ENCODE measurements around the gene AQP5. TPM values are rescaled to one million over a fixed set of nuclear protein-coding genes. Genes with fewer than 3 reads are reported as not detected.

The AQP5 gene
- total RNA-seq, 2 experiments from 2014 or later: not detected

DNA sequence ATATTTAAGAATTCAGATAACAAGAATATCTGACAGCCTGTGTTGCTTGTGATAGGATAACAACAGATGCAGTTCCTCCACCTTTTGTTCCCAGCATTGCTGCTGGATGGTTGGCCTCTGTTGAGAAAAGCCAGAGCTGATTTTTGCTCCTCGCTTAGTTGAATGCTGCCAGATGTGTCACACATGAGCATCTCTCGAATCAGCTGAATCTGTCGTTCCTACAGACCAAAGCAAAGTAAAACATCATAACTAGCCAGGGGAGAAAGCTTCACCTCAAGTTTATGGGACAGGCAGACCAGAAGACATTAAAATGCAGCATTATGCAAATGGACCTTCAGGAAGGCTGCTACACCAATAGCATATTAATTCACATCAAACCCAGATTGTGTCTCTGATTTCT lies 43.5 kb downstream of the AQP5 start:
- H3K79me2 ChIP-seq (ENCODE audit: insufficient read depth, low read depth, low read length): peaks cover 46% of the 10 kb centered on the region; the same call in 1 of the 2 replicates
- H3K4me3 ChIP-seq (ENCODE audit: low read depth, low read length, poor library complexity, severe bottlenecking): no peak overlapping the region
- BruUV-seq (replicated peaks): no TSS peak
- H3K27ac ChIP-seq (ENCODE audit: low read depth, low read length, poor library complexity, severe bottlenecking): peak overlapping the region; percentile 83
- intact Hi-C loops (cut with micrococcal nuclease; ENCODE audit: unreplicated experiment): no loop called here
- ChIA-PET CTCF (ENCODE audit: unreplicated experiment) (interaction anchor here (1.3 kb wide), 1 partner anchor 13 kb away, joined by 3 read pairs; no protein-coding TSS in a partner anchor), POLR2A (interaction anchor here (1.1 to 3.2 kb wide), 3 partner anchors 9 to 20 kb away, joined by 3 to 29 read pairs (median 7); partner anchors contain the start of gene RACGAP1)
- no peaks in the 10 kb centered on the region for H3K9me3 ChIP-seq (ENCODE audit: low read length)
- peaks cover 40% of the 10 kb centered on the region for H3K4me1 ChIP-seq (ENCODE audit: insufficient read depth, low read length, poor library complexity, severe bottlenecking)
- H3K9me2 ChIP-seq (ENCODE audit: insufficient read depth, low read length): no peaks in the 10 kb centered on the region
- DNase-seq (ENCODE audit: low spot score): no peak
- no peak overlapping the region for H2AFZ ChIP-seq (ENCODE audit: low read length)
- peaks cover 10% of the 10 kb centered on the region; the same call in 1 of the 2 replicates for H4K20me1 ChIP-seq (ENCODE audit: insufficient read depth, low read length)
- H3K4me2 ChIP-seq (ENCODE audit: low read length): no peak overlapping the region
- peaks cover 91% of the 10 kb centered on the region for H3K36me3 ChIP-seq (ENCODE audit: insufficient read depth, low read length)
- TF ChIP-seq EZH2phosphoT487 (IDR thresholded peaks at IDR 0.05; ENCODE audit: borderline replicate concordance, low read depth, low read length): no peak
- TF ChIP-seq, protein P1, sequence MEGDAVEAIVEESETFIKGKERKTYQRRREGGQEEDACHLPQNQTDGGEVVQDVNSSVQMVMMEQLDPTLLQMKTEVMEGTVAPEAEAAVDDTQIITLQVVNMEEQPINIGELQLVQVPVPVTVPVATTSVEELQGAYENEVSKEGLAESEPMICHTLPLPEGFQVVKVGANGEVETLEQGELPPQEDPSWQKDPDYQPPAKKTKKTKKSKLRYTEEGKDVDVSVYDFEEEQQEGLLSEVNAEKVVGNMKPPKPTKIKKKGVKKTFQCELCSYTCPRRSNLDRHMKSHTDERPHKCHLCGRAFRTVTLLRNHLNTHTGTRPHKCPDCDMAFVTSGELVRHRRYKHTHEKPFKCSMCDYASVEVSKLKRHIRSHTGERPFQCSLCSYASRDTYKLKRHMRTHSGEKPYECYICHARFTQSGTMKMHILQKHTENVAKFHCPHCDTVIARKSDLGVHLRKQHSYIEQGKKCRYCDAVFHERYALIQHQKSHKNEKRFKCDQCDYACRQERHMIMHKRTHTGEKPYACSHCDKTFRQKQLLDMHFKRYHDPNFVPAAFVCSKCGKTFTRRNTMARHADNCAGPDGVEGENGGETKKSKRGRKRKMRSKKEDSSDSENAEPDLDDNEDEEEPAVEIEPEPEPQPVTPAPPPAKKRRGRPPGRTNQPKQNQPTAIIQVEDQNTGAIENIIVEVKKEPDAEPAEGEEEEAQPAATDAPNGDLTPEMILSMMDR (conservative IDR thresholded peaks at IDR 0.05; ENCODE audit: low read length): no peak

DNA sequence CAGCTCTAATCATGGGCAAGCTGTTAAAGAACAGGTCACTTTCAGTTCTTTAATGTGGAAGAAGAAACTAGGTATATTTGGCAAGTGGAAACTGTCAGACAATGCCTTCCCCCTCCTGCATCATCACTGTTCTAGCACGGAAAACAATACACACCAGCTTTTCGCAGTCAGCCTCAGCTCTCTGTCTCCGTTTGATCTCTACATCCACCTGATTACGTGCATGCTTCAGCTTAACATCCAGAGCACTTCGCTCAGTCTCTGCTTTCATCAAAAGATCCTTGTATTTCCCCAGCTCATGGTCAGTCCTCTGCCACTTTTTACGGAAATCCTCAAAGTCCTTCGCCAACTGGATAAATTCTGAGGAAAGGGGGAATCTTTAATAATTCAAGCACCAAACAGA lies 44.6 kb downstream of the AQP5 start:
- H2AFZ ChIP-seq (ENCODE audit: low read length): no peak overlapping the region
- TF ChIP-seq, protein P1 (conservative IDR thresholded peaks at IDR 0.05; ENCODE audit: low read length): no peak
- no peak for TF ChIP-seq EZH2phosphoT487 (IDR thresholded peaks at IDR 0.05; ENCODE audit: borderline replicate concordance, low read depth, low read length)
- no peaks in the 10 kb centered on the region for H3K9me3 ChIP-seq (ENCODE audit: low read length)
- BruUV-seq (replicated peaks): no TSS peak
- H3K4me3 ChIP-seq (ENCODE audit: low read depth, low read length, poor library complexity, severe bottlenecking): peak overlapping the region; percentile 49
- peak overlapping the region; percentile 78 for H3K4me2 ChIP-seq (ENCODE audit: low read length)
- H4K20me1 ChIP-seq (ENCODE audit: insufficient read depth, low read length): peaks cover 10% of the 10 kb centered on the region; the same call in 1 of the 2 replicates
- no peaks in the 10 kb centered on the region for H3K9me2 ChIP-seq (ENCODE audit: insufficient read depth, low read length)
- ChIA-PET CTCF (ENCODE audit: unreplicated experiment) (interaction anchor here (0.5 to 1.8 kb wide), 3 partner anchors 13 to 30 kb away, joined by 3 to 9 read pairs (median 3); partner anchors contain the start of gene RACGAP1), POLR2A (interaction anchor here (0.5 to 3.2 kb wide), 11 partner anchors 8 to 1154 kb away, joined by 3 to 29 read pairs (median 4); partner anchors contain the start of genes DDX23 and RACGAP1)
- H3K4me1 ChIP-seq (ENCODE audit: insufficient read depth, low read length, poor library complexity, severe bottlenecking): peaks cover 40% of the 10 kb centered on the region
- H3K36me3 ChIP-seq (ENCODE audit: insufficient read depth, low read length): peaks cover 90% of the 10 kb centered on the region
- H3K27ac ChIP-seq (ENCODE audit: low read depth, low read length, poor library complexity, severe bottlenecking): peak overlapping the region; percentile 83
- intact Hi-C loops (cut with micrococcal nuclease; ENCODE audit: unreplicated experiment): loop anchor here (2.0 kb wide), 1 partner anchor 19 kb away; the partner anchor contains the start of gene RACGAP1
- H3K79me2 ChIP-seq (ENCODE audit: insufficient read depth, low read depth, low read length): peaks cover 54% of the 10 kb centered on the region; the same call in 1 of the 2 replicates
- peak; percentile 73 for DNase-seq (ENCODE audit: low spot score)
